Ectodermal cell (in vitro differentiated cells): ENCODE data around the gene INTS15.
"Not testable (repeated sequence)": the region's sequence is repeated elsewhere in the genome, so short reads cannot be mapped to it uniquely, and the experiment has no call there.

Experiments used
- H3K27ac ChIP-seq: 2 replicates; pipeline ENCODE4 v1.7.0; 2013; ENCODE audit warnings: mild to moderate bottlenecking, low read depth, low read length; ENCODE audit not compliant: insufficient read depth, poor library complexity, severe bottlenecking
- H3K27me3 ChIP-seq: 2 replicates; pipeline ENCODE4 v1.7.0; 2013; ENCODE audit warnings: mild to moderate bottlenecking, low read length; ENCODE audit not compliant: insufficient read depth, control insufficient read depth, poor library complexity, severe bottlenecking
- H3K36me3 ChIP-seq: one replicate; pipeline ENCODE4 v1.7.0; 2013; ENCODE audit warnings: low read length; ENCODE audit not compliant: control insufficient read depth, insufficient read depth
- H3K4me1 ChIP-seq: one replicate; pipeline ENCODE4 v1.7.0; 2013; ENCODE audit warnings: low read length; ENCODE audit not compliant: control insufficient read depth, insufficient read depth
- H3K4me3 ChIP-seq: 2 replicates; pipeline ENCODE4 v1.7.0; 2013; ENCODE audit warnings: low read depth, low read length, control low read depth; ENCODE audit not compliant: insufficient read depth
- H3K9me3 ChIP-seq: 2 replicates; pipeline ENCODE4 v1.7.0; 2013; ENCODE audit warnings: mild to moderate bottlenecking, low read length, moderate library complexity; ENCODE audit not compliant: control insufficient read depth
- WGBS, 2 experiments: methylation state at CpG; one replicate each; pipeline ENCODE4 v1.1.7; 2013; ENCODE audit warnings: missing lambda C conversion rate in 2 of 2; 5-methylcytosine and 5-hydroxymethylcytosine counted together

The INTS15 gene

DNA sequence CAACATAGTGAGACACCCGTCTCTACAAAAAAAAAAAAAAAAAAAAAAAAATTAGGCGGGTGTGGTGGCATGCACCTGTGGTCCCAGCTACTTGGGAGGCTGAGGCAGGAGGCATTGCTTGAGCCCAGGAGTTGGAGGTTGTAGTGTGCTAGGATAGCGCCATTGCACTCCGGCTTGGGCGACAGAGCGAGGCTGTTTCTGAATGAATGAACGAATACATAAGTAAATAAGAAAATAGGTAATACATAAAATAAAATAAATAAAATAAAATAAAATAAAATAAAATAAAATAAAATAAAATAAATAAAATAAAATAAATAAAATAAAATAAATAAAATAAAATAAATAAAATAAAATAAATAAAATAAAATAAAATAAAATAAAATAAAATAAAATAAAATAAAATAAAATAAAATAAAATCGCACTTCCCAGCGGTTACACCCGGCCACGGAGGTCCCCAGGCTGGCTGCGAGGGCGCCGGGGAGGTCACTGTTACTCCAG is 12.9 kb upstream of the INTS15 start:
- not testable (repeated sequence) for H3K27ac ChIP-seq, H3K9me3 ChIP-seq, H3K27me3 ChIP-seq, H3K4me1 ChIP-seq
- H3K36me3 ChIP-seq = peaks cover 16% of the 10 kb centered on the region
- H3K4me3 ChIP-seq = peak overlapping the region; percentile 63
- WGBS, 2 experiments = 15 to 30% methylated on average over 9 to 10 of the region's 14 CpGs

DNA sequence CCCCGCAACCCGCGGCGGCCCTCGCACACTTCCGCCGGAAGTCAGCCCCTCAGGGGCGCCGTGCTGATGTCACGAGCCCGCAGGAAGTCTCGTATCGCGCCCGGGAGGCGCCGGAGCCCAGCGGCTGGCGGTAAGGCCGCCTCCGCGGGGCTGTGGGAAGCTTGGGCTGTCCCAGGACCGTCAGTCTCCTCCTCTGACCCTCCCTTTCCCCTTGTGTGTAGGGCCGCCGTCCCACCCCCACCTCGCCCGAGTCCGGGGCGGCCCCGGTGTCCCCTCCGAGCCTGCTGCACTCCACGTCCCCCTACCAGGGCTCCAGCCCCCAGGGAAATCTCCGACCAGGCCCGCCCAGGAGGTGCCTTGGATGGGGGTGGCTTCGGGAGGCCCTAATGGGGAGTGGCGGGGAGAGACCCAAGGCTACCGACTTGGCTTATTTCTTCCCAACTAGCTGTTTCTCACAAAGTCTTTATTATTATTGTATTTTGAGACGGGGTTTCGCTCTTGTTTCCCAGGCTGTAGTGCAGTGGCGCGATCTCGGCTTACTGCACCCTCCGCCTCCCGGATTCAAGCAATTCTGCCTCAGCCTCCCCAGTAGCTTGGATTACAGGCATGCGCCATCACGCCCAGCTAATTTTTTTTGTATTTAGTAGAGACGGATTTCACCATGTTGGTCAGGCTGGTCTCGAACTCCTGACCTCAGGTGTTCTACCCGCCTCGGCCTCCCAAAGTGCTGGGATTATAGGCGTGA is 12.3 kb upstream of the INTS15 start, which contains the start of gene ZDHHC4:
Gene ZDHHC4 (plus strand): TSS at position 86 of the 745 bp plus-strand sequence. CDS start 3,108 bp downstream, outside the sequence.
- no peaks in the 10 kb centered on the region for H3K9me3 ChIP-seq
- H3K27me3 ChIP-seq = no peaks in the 10 kb centered on the region
- H3K4me3 ChIP-seq = peak within 1 kb of the TSS; percentile 63
- 23 to 25% methylated on average over 51 of the region's 51 CpGs for WGBS, 2 experiments
- peaks cover 22% of the 10 kb centered on the region for H3K36me3 ChIP-seq
- H3K4me1 ChIP-seq = no peaks in the 10 kb centered on the region
- H3K27ac ChIP-seq = peak within 1 kb of the TSS; percentile 53

DNA sequence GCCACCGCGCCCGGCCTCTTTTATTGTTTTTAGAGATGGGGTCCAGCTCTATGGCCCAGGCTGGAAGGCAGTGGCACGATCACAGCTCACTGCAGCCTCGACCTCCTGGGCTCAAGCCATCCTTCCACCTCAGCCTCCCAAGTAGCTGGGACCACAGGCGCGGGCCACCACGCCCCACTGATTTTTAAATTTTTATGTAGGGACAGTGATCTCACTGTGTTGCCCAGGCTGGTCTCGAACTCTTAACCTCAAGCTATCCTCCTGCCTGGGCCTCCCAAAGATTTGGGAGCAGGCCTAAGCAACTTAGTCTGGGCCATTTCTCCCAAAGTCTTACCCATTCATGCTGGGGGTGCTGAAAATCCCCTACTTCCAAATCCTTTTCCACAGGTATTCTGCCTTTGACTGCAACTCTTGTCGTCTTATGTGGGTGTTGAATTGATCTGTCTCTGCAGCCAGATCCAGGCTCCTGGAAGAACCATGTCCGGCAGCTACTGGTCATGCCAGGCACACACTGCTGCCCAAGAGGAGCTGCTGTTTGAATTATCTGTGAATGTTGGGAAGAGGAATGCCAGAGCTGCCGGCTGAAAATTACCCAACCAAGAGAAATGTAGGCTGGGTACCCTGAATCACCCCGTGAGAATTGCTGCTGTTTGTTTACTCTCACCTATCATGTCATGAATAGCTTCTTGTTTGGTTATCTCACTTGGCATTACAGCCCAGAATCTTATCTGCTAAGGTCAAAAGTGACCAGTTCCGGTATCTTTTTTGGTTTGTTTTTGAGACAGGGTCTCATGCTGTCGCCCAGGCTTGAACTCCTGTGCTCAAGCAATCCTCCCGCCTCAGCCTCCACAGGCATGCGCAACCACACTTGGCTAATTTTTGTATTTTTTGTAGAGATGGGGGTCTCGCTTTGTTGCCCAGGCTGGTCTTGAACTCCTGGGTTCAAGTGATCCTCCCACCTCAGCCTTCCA is 11.4 kb upstream of the INTS15 start:
- no peak overlapping the region for H3K27ac ChIP-seq
- H3K9me3 ChIP-seq = no peaks in the 10 kb centered on the region
- no peak overlapping the region for H3K4me3 ChIP-seq
- H3K4me1 ChIP-seq = no peaks in the 10 kb centered on the region
- H3K36me3 ChIP-seq = peaks cover 23% of the 10 kb centered on the region
- WGBS, 2 experiments = 90% methylated on average over 18 of the region's 18 CpGs
- no peaks in the 10 kb centered on the region for H3K27me3 ChIP-seq

DNA sequence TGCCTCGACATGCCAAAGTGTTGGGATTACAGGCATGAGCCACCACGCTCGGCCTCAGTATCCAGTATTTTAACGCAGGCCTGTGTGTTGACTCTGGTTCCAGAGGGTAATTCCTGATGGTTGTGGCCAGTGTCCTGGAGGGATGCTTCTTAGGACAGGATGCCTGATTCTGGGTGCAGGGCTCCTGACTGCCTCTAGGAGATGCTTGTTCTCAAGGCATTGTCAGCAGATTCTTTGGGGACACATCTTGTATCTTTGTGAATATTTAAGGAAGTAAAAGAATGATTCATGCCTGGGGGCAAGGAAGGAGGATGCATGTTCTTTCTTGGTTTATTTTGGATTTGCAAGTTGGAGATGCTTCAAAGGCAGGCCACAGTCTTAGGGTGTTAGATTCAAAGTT is 10.4 kb upstream of the INTS15 start:
- no peak overlapping the region for H3K4me3 ChIP-seq
- H3K27me3 ChIP-seq = no peaks in the 10 kb centered on the region
- no peak overlapping the region for H3K27ac ChIP-seq
- WGBS, 2 experiments = 92 to 94% methylated on average over 4 of the region's 4 CpGs
- H3K9me3 ChIP-seq = no peaks in the 10 kb centered on the region
- no peaks in the 10 kb centered on the region for H3K4me1 ChIP-seq
- peaks cover 29% of the 10 kb centered on the region for H3K36me3 ChIP-seq

DNA sequence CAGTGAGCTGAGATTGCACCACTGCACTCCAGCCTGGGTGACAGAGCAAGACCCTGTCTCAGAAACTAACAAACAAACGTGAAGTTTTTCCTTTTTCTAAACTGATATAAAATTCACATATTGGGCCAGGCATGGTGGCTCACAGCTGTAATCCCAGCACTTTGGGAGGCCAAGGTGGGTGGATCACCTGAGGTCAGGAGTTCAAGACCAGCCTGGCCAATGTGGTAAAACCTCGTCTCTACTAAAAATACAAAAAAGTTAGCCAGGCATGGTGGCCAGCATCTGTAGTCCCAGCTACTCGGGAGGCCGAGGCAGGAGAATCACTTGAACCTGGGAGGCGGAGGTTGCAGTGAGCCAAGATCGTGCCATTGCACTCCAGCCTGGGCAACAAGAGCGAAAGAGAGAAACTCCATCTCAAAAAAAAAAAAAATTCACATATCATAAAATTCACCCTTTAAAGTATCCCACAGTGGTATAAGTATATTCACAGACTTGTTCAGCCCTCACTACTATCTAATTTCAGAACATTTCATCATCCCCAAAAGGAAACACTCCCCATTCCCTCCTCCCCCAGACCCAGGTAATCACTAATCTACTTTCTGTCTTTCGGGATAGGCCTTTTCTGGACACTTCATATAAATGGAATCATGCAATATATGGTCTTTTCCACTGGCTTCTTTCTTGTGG is 3.9 kb upstream of the INTS15 start:
- not testable (repeated sequence) for H3K27me3 ChIP-seq, H3K27ac ChIP-seq, H3K4me1 ChIP-seq, H3K9me3 ChIP-seq, H3K4me3 ChIP-seq
- 92 to 93% methylated on average over 8 of the region's 8 CpGs for WGBS, 2 experiments
- peaks cover 41% of the 10 kb centered on the region for H3K36me3 ChIP-seq

DNA sequence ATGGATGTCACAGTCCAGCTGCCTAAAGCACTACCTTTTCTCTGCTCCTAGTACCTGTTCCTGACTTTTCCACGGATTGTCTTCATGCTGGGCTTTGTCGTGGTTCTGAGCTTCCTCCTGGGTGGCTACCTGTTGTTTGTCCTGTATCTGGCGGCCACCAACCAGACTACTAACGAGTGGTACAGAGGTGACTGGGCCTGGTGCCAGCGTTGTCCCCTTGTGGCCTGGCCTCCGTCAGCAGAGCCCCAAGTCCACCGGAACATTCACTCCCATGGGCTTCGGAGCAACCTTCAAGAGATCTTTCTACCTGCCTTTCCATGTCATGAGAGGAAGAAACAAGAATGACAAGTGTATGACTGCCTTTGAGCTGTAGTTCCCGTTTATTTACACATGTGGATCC is 1.3 kb upstream of the INTS15 start:
- H3K4me3 ChIP-seq = no peak overlapping the region

DNA sequence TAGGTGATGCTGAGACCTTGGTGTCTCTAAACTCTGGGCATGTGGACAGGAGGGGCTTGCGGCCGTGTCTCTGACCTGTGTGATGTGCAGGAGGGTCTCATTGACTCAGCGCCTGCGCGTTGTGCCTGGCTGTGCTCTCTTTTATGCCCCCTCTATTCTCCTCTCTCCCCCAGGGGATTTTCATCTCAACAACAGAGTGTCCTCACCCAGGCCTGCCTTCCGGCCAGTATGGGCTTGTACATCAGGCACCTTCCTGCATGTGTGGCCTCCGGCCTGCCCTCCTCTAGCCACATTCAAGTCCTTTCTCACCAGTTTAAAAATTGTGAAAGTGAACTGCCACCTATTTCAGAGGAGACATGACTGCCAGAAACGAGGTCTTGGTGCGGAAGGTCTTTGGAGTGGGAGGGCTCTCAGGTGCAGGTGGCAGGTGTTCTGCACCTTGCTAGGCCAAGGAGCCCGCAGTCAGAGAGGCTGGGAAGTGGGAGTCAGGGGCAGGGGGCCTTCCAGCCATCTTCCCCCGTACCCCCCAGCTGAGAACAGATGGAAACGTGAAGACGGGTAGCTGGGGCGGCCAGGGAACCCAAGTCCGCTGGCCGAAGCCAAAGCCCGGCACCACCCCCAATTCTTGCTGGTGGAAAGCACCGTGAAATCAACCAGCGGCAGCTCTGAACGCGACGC is 531 bp upstream of the INTS15 start:
- Histone ChIP-seq H3K4me1 (no peaks in the 10 kb centered on the region), H3K27me3 (no peaks in the 10 kb centered on the region), H3K36me3 (peaks cover 31% of the 10 kb centered on the region), H3K27ac (no peak overlapping the region), H3K4me3 (no peak overlapping the region), H3K9me3 (no peaks in the 10 kb centered on the region)
- 52 to 55% methylated on average over 22 of the region's 22 CpGs for WGBS, 2 experiments

More for the DNA sequence above, 1.3 kb upstream of the INTS15 start:
- Histone ChIP-seq H3K9me3 (no peaks in the 10 kb centered on the region), H3K27me3 (no peaks in the 10 kb centered on the region), H3K4me1 (no peaks in the 10 kb centered on the region), H3K36me3 (peaks cover 26% of the 10 kb centered on the region), H3K27ac (no peak overlapping the region)
- 94 to 96% methylated on average over 9 of the region's 9 CpGs for WGBS, 2 experiments

DNA sequence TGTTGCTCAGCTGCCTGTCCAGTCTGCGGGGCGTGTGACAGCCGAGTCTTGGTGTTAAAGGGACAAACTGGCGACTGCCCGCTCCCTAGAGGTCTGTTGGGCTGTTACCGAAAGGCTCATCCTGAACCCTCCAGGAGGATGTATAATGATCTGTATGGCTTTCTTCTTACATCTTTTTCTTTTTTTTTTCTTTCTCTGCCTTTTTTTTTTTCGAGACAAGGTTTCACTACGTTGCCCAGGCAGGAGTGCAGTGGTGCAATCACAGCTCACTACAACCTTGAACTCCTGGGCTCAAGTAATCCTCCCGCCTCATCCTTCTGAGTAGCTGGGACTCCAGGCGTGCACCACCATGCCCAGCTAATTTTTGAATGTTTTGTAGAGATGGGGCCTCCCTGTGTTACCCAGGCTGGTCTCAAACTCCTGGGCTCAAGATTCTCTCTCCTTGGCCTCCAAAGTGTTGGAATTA is 857 bp downstream of the INTS15 start:
- H3K4me1 ChIP-seq = no peaks in the 10 kb centered on the region
- H3K27me3 ChIP-seq = no peaks in the 10 kb centered on the region
- H3K9me3 ChIP-seq = no peaks in the 10 kb centered on the region
- peak overlapping the region; percentile 83 for H3K4me3 ChIP-seq
- H3K36me3 ChIP-seq = peaks cover 27% of the 10 kb centered on the region
- H3K27ac ChIP-seq = no peak overlapping the region
- 19 to 22% methylated on average over 10 of the region's 10 CpGs for WGBS, 2 experiments

DNA sequence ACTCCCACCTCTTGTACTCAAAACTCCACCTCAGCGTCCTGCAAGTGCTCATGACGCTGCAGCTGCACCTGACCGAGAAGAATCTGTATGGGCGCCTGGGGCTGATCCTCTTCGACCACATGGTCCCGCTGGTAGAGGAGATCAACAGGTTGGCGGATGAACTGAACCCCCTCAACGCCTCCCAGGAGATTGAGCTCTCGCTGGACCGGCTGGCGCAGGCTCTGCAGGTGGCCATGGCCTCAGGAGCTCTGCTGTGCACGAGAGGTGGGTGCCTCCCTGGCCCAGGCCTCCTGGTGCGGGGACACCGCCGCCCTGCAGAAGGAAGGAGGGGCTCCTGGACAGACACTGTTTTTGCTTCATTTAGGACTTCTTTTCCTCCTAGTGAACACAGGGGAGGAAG is 10.3 kb downstream of the INTS15 start:
- peaks cover 36% of the 10 kb centered on the region for H3K36me3 ChIP-seq
- no peak overlapping the region for H3K4me3 ChIP-seq
- no peaks in the 10 kb centered on the region for H3K9me3 ChIP-seq
- H3K27me3 ChIP-seq = no peaks in the 10 kb centered on the region
- no peaks in the 10 kb centered on the region for H3K4me1 ChIP-seq
- no peak overlapping the region for H3K27ac ChIP-seq
- 95 to 97% methylated on average over 15 of the region's 15 CpGs for WGBS, 2 experiments
